SU-DHL-6 (cell line): Measurements from ENCODE around the gene PRKG2.

ENCODE experiments used
- H2AFZ ChIP-seq: fragments of 200-600 bp; sonication (generic); 2 replicates; pipeline ENCODE4 v1.6.1; 2014; ENCODE audit warnings: low read depth, mild to moderate bottlenecking, moderate library complexity, mixed read lengths, antibody characterized with exemption, low read length; ENCODE audit not compliant: severe bottlenecking
- H3F3A ChIP-seq: fragments of 200-600 bp; shearing (Covaris generic); 2 replicates; pipeline ENCODE4 v1.6.0; 2016; ENCODE audit warnings: antibody characterized with exemption, mild to moderate bottlenecking; ENCODE audit not compliant: insufficient read depth
- H3K27ac ChIP-seq: fragments of 200-600 bp; sonication (generic); 2 replicates; pipeline ENCODE4 v1.5.1; 2016; ENCODE audit warnings: low read depth, mild to moderate bottlenecking, low read length, moderate library complexity, mixed read lengths
- H3K27me3 ChIP-seq: fragments of 200-600 bp; sonication (generic), shearing (Covaris generic); 2 replicates; pipeline ENCODE4 v1.6.0; 2014; ENCODE audit warnings: mild to moderate bottlenecking, low read length
- H3K36me3 ChIP-seq: fragments of 200-600 bp; sonication (generic); 2 replicates; pipeline ENCODE4 v1.6.1; 2014; ENCODE audit warnings: mild to moderate bottlenecking, low read length, mixed read lengths
- H3K4me2 ChIP-seq: fragments of 300-600, 200-600 bp; shearing (Covaris generic), sonication (generic); 2 replicates; pipeline ENCODE4 v1.6.0; 2014; ENCODE audit warnings: low read length, low read depth, mild to moderate bottlenecking; ENCODE audit not compliant: poor library complexity, severe bottlenecking
- H3K4me3 ChIP-seq: fragments of 200-600 bp; sonication (generic); 2 replicates; pipeline ENCODE4 v1.5.1; 2014; ENCODE audit warnings: antibody characterized with exemption, low read length, mild to moderate bottlenecking, mixed read lengths; ENCODE audit not compliant: insufficient read depth, poor library complexity, severe bottlenecking
- H3K79me2 ChIP-seq: fragments of 200-600 bp; sonication (generic); 2 replicates; pipeline ENCODE4 v1.6.1; 2014; ENCODE audit warnings: mild to moderate bottlenecking, low read length, moderate library complexity; ENCODE audit not compliant: insufficient read depth
- H3K9ac ChIP-seq: fragments of 200-600 bp; sonication (generic); 2 replicates; pipeline ENCODE4 v1.7.0; 2014; ENCODE audit warnings: mild to moderate bottlenecking, low read length
- H3K9me2 ChIP-seq: fragments of 200-600 bp; sonication (generic); replicated peaks from 2 replicates; pipeline ENCODE4 v1.6.1; 2014; ENCODE audit warnings: low read length; ENCODE audit not compliant: insufficient read depth
- H3K9me3 ChIP-seq: fragments of 200-600 bp; sonication (generic); 2 replicates; pipeline ENCODE4 v1.6.1; 2014; ENCODE audit warnings: low read length, mixed read lengths; ENCODE audit not compliant: insufficient read depth
- H4K20me1 ChIP-seq: fragments of 200-600 bp; sonication (generic); 2 replicates; pipeline ENCODE4 v1.6.1; 2014; ENCODE audit warnings: low read depth, mild to moderate bottlenecking, antibody characterized with exemption, low read length, moderate library complexity, mixed read lengths
- EZH2phosphoT487 ChIP-seq: fragments of 200-600 bp; sonication (generic), shearing (Covaris generic); conservative IDR thresholded peaks from 2 replicates; pipeline ENCODE4 v1.6.1; 2018; ENCODE audit warnings: mild to moderate bottlenecking, antibody characterized with exemption, low read length, moderate library complexity, mixed read lengths
- TF ChIP-seq, protein P1 (sequence below): fragments of 200-600 bp; sonication (generic); IDR thresholded peaks from one replicate; pipeline ENCODE4 v1.5.1; 2017; ENCODE audit warnings: antibody characterized with exemption, mild to moderate bottlenecking, low read length, moderate library complexity; ENCODE audit not compliant: insufficient read depth, poor library complexity, severe bottlenecking

The PRKG2 gene

DNA sequence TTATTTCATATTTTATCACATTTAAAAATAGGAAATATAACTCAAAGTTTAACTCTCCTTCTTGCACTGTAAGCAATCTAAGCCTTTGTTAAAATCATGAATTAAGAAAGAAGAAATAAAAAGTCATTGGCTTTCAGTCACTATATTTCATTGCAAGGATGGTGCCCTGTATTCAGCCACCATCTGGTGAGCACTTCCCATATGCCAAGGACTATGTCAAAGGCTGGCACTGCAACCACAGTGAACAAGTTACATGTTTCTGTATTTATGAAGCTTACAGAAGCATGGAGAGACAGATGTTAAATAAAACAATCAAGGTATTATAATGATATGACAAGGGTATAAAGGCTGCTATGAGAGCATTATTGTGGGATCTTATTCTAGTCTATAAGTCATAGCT lies 68.6 kb downstream of the PRKG2 start:
- no peaks in the 10 kb centered on the region for H3K79me2 ChIP-seq
- no peak overlapping the region for H3K9ac ChIP-seq
- H3K27ac ChIP-seq = no peak overlapping the region
- TF ChIP-seq EZH2phosphoT487 = no peak
- TF ChIP-seq, protein P1, sequence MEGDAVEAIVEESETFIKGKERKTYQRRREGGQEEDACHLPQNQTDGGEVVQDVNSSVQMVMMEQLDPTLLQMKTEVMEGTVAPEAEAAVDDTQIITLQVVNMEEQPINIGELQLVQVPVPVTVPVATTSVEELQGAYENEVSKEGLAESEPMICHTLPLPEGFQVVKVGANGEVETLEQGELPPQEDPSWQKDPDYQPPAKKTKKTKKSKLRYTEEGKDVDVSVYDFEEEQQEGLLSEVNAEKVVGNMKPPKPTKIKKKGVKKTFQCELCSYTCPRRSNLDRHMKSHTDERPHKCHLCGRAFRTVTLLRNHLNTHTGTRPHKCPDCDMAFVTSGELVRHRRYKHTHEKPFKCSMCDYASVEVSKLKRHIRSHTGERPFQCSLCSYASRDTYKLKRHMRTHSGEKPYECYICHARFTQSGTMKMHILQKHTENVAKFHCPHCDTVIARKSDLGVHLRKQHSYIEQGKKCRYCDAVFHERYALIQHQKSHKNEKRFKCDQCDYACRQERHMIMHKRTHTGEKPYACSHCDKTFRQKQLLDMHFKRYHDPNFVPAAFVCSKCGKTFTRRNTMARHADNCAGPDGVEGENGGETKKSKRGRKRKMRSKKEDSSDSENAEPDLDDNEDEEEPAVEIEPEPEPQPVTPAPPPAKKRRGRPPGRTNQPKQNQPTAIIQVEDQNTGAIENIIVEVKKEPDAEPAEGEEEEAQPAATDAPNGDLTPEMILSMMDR = no peak
- no peaks in the 10 kb centered on the region for H3K9me2 ChIP-seq
- no peak overlapping the region for H2AFZ ChIP-seq
- no peak overlapping the region for H3K4me2 ChIP-seq
- H3K9me3 ChIP-seq = no peaks in the 10 kb centered on the region
- no peak overlapping the region for H3K4me3 ChIP-seq
- no peaks in the 10 kb centered on the region for H3F3A ChIP-seq
- H3K36me3 ChIP-seq = no peaks in the 10 kb centered on the region
- H4K20me1 ChIP-seq = no peaks in the 10 kb centered on the region
- H3K27me3 ChIP-seq = no peaks in the 10 kb centered on the region

DNA sequence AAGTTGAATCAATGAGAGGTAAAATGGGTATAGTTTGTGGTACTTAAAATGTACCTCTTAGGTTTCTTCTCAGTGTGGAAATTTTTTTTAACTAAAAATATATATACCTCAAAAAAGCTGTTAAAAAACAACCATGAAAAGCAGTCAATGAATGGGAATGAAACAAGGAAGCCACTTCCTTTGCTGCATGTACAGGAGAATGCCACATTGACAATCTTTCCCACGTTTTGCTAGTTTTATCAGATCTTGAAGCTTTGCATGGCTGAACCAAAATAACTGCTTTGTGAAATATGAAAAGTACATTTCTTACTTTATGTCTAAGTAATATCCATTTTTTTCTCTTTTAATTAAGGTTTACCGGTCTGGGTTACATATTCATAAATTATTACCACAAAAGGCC lies 71.8 kb downstream of the PRKG2 start:
- Histone ChIP-seq H3K36me3 (no peaks in the 10 kb centered on the region), H3K4me2 (no peak overlapping the region), H3K9ac (no peak overlapping the region), H3K9me2 (no peaks in the 10 kb centered on the region), H3K4me3 (no peak overlapping the region), H3K27me3 (no peaks in the 10 kb centered on the region), H3K27ac (no peak overlapping the region), H3K9me3 (no peaks in the 10 kb centered on the region), H4K20me1 (no peaks in the 10 kb centered on the region), H2AFZ (no peak overlapping the region), H3K79me2 (no peaks in the 10 kb centered on the region), H3F3A (no peaks in the 10 kb centered on the region)
- no peak for TF ChIP-seq EZH2phosphoT487
- TF ChIP-seq, protein P1 = no peak

DNA sequence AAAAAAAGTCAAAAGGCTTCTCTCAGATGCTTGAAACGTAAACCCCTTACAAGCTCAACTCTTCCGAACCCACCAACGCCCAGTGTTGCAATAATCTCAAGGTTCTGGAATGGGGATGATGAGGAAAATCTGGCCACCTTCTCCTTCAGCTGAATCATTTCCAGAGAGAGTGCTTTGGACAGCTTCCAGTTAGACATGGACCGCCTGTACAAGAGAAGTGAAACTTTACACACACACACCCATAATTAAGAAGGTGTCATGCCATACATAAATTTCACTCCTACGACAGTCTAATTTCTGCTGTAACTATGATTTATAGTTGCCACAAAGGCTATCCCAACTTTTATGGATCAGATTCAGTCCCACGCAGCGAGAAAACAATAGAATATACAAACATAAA lies 72.3 kb downstream of the PRKG2 start:
- Histone ChIP-seq H3K36me3 (no peaks in the 10 kb centered on the region), H2AFZ (no peak overlapping the region), H3K79me2 (no peaks in the 10 kb centered on the region), H3K27me3 (no peaks in the 10 kb centered on the region), H4K20me1 (no peaks in the 10 kb centered on the region), H3K9me3 (no peaks in the 10 kb centered on the region), H3F3A (no peaks in the 10 kb centered on the region), H3K27ac (no peak overlapping the region), H3K4me2 (no peak overlapping the region), H3K9me2 (no peaks in the 10 kb centered on the region), H3K9ac (no peak overlapping the region), H3K4me3 (no peak overlapping the region)
- TF ChIP-seq, protein P1 = no peak
- no peak for TF ChIP-seq EZH2phosphoT487

DNA sequence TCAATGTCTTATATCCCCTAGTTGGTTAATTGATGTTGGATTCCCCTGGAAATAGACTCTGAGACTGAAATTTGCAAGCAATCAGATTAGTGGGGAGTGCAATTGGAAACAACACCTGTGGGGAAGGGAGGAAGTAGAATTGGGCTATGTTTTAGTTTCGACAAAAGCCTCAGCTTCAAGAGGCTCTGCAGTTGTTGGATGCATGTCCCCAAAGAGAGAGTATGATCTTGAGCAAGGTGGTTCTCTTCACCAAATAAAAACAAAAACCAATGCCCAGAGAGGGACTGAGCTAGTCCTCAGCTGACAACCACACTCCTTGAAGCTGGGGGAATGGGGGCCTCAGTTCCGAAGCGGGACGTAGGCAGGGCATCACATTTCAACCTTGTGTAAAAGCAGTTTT lies 77.1 kb downstream of the PRKG2 start:
- no peaks in the 10 kb centered on the region for H3K27me3 ChIP-seq
- TF ChIP-seq EZH2phosphoT487 = no peak
- TF ChIP-seq, protein P1 = no peak
- H4K20me1 ChIP-seq = no peaks in the 10 kb centered on the region
- no peak overlapping the region for H3K4me3 ChIP-seq
- H3F3A ChIP-seq = no peaks in the 10 kb centered on the region
- no peaks in the 10 kb centered on the region for H3K79me2 ChIP-seq
- no peaks in the 10 kb centered on the region for H3K36me3 ChIP-seq
- no peak overlapping the region for H3K27ac ChIP-seq
- H3K9ac ChIP-seq = no peak overlapping the region
- no peak overlapping the region for H2AFZ ChIP-seq
- no peaks in the 10 kb centered on the region for H3K9me2 ChIP-seq
- no peaks in the 10 kb centered on the region for H3K9me3 ChIP-seq
- no peak overlapping the region for H3K4me2 ChIP-seq
